Gastroesophageal sphincter (tissue), 3 donors: ENCODE data around the gene MYBPH.

ENCODE experiments used
- CTCF ChIP-seq, 4 experiments: fragments of 200-600 bp in 2 of 4; fragments of 450-650 bp in 2 of 4; sonication (generic) in 1 of 4; IDR thresholded peaks; one replicate each; pipeline ENCODE4 v1.5.1; 2017 to 2019; ENCODE audit warnings: antibody characterized with exemption in 4 of 4, mild to moderate bottlenecking in 2 of 4, moderate library complexity in 2 of 4
- EP300 ChIP-seq: sonication (generic); formaldehyde crosslinking; IDR thresholded peaks from one replicate; pipeline ENCODE4 v1.6.1; 2017; ENCODE audit warnings: antibody characterized with exemption, mild to moderate bottlenecking
- POLR2A ChIP-seq, 2 donors: fragments of 450-650 bp; IDR thresholded peaks; one replicate each; pipeline ENCODE4 v1.6.1; 2017; ENCODE audit warnings: antibody characterized with exemption in 2 of 2, mild to moderate bottlenecking in 2 of 2, moderate library complexity in 1 of 2
- POLR2AphosphoS5 ChIP-seq: sonication (generic); formaldehyde crosslinking; IDR thresholded peaks from one replicate; pipeline ENCODE4 v1.6.1; 2017; ENCODE audit warnings: antibody characterized with exemption

GRCh38 chr1:203167026-203167912 is 8.4 kb downstream of the MYBPH start:
- TF ChIP-seq CTCF (IDR thresholded peaks at IDR 0.05) (no peak), POLR2A (IDR thresholded peaks at IDR 0.05) (no peak), POLR2AphosphoS5 (no peak), EP300 (no peak)
